IMR-90 (cell line): ENCODE results near the gene SGO2. TPM values are rescaled to one million over a fixed set of nuclear protein-coding genes. Genes with fewer than 3 reads are reported as not detected.
A peak's percentile ranks its signal among the peaks of the same experiment; 100 is the strongest.

Source experiments
- ATAC-seq: fragments of 200-7000 bp; cut with Tn5 transposase; 2 replicates; pipeline ENCODE4 v1.9.1; 2020; ENCODE audit warnings: low read depth, mild to moderate bottlenecking, moderate library complexity
- BruUV-seq: library from RNA; stranded (reverse); fragments of 400-500 nt; replicated peaks from 2 replicates; lab custom pipeline; 2021; lab: Mats Ljungman, UMichigan
- CTCF ChIA-PET: fragments of 300-600 bp; formaldehyde crosslinking; extraction: SDS; loops from one replicate; lab custom pipeline; 2021; ENCODE audit warnings: antibody characterized with exemption; lab: Yijun Ruan, JAX
- POLR2A ChIA-PET: fragments of 300-600 bp; sonication (Branson Sonifier 250); formaldehyde crosslinking; loops from one replicate; lab custom pipeline; 2022; ENCODE audit warnings: antibody characterized with exemption; ENCODE audit not compliant: unreplicated experiment; lab: Charles Lee
- DNase-seq: peaks from one replicate; pipeline ENCODE4 v3.0.0; 2013
- H2AFZ ChIP-seq: replicated peaks from 2 replicates; pipeline ENCODE3; 2013; ENCODE audit warnings: low read length, mild to moderate bottlenecking; ENCODE audit not compliant: poor library complexity
- H2AK5ac ChIP-seq: 2 replicates; pipeline ENCODE4 v1.6.1; 2013; ENCODE audit warnings: low read depth, low read length, inconsistent platforms
- H2AK9ac ChIP-seq: replicated peaks from 2 replicates; pipeline ENCODE3; 2013; ENCODE audit warnings: mild to moderate bottlenecking, low read depth, low read length, moderate library complexity; ENCODE audit not compliant: poor library complexity
- H2BK120ac ChIP-seq: 2 replicates; pipeline ENCODE4 v1.6.1; 2013; ENCODE audit warnings: low read depth, low read length, inconsistent platforms
- H2BK15ac ChIP-seq: 3 replicates; pipeline ENCODE4 v1.6.1; 2013; ENCODE audit warnings: low read depth, low read length, inconsistent platforms
- H2BK20ac ChIP-seq: 2 replicates; pipeline ENCODE4 v1.6.1; 2013; ENCODE audit warnings: low read depth, mild to moderate bottlenecking, inconsistent platforms, low read length, moderate library complexity
- H2BK5ac ChIP-seq: 2 replicates; pipeline ENCODE4 v1.6.1; 2013; ENCODE audit warnings: mild to moderate bottlenecking, low read depth, low read length, inconsistent platforms; ENCODE audit not compliant: poor library complexity, severe bottlenecking
- H3K14ac ChIP-seq: replicated peaks from 2 replicates; pipeline ENCODE4 v1.6.1; 2013; ENCODE audit warnings: low read depth, low read length, inconsistent platforms
- H3K18ac ChIP-seq: 2 replicates; pipeline ENCODE4 v1.6.1; 2013; ENCODE audit warnings: low read depth, low read length, control low read depth
- H3K23ac ChIP-seq: 2 replicates; pipeline ENCODE4 v1.6.1; 2013; ENCODE audit warnings: low read depth, low read length, inconsistent platforms
- H3K27ac ChIP-seq: 2 replicates; pipeline ENCODE4 v1.5.1; 2013; ENCODE audit warnings: mild to moderate bottlenecking, control low read depth, low read length; ENCODE audit not compliant: insufficient read depth
- H3K27me3 ChIP-seq: 2 replicates; pipeline ENCODE4 v1.6.1; 2013; ENCODE audit warnings: low read length; ENCODE audit not compliant: control insufficient read depth, insufficient read depth
- H3K36me3 ChIP-seq: 2 replicates; pipeline ENCODE4 v1.6.1; 2013; ENCODE audit warnings: low read length, mixed read lengths; ENCODE audit not compliant: control insufficient read depth, insufficient read depth
- H3K4ac ChIP-seq: 2 replicates; pipeline ENCODE4 v1.6.1; 2013; ENCODE audit warnings: low read depth, low read length, inconsistent platforms
- H3K4me1 ChIP-seq: 2 replicates; pipeline ENCODE4 v1.6.1; 2013; ENCODE audit warnings: low read length, mixed read lengths; ENCODE audit not compliant: control insufficient read depth, insufficient read depth
- H3K4me2 ChIP-seq: 2 replicates; pipeline ENCODE4 v1.6.1; 2013; ENCODE audit warnings: low read depth, mild to moderate bottlenecking, control low read depth, low read length, moderate library complexity
- H3K4me3 ChIP-seq: 2 replicates; pipeline ENCODE4 v1.5.1; 2013; ENCODE audit warnings: low read depth, mild to moderate bottlenecking, control low read depth, low read length, moderate library complexity; ENCODE audit not compliant: insufficient read depth
- H3K56ac ChIP-seq: 2 replicates; pipeline ENCODE4 v1.6.1; 2013; ENCODE audit warnings: low read length, inconsistent platforms; ENCODE audit not compliant: insufficient read depth; ENCODE audit errors: extremely low read depth
- H3K79me1 ChIP-seq, 2 experiments: 2 replicates each; pipeline ENCODE4 v1.6.1; 2013; ENCODE audit warnings: low read length in 2 of 2, inconsistent platforms in 1 of 2, low read depth in 1 of 2
- H3K9ac ChIP-seq: 2 replicates; pipeline ENCODE4 v1.6.1; 2013; ENCODE audit warnings: low read depth, low read length, control low read depth
- H3K9me1 ChIP-seq: 2 replicates; pipeline ENCODE4 v1.6.1; 2013; ENCODE audit warnings: low read length, inconsistent platforms; ENCODE audit not compliant: insufficient read depth
- H3K9me3 ChIP-seq: 2 replicates; pipeline ENCODE4 v1.6.1; 2013; ENCODE audit warnings: low read length; ENCODE audit not compliant: control insufficient read depth, insufficient read depth
- H4K20me1 ChIP-seq: 2 replicates; pipeline ENCODE4 v1.6.1; 2013; ENCODE audit warnings: low read length, inconsistent platforms; ENCODE audit not compliant: insufficient read depth
- H4K5ac ChIP-seq: 2 replicates; pipeline ENCODE4 v1.6.1; 2013; ENCODE audit warnings: mild to moderate bottlenecking, low read depth, low read length, control low read depth
- H4K8ac ChIP-seq, 2 experiments: 2 replicates each; pipeline ENCODE4 v1.6.1; 2013; ENCODE audit warnings: low read depth in 2 of 2, low read length in 2 of 2, control low read depth in 1 of 2, inconsistent platforms in 1 of 2
- H4K91ac ChIP-seq: 2 replicates; pipeline ENCODE4 v1.6.1; 2013; ENCODE audit warnings: low read depth, low read length, inconsistent platforms; ENCODE audit not compliant: insufficient read depth
- BHLHE40 ChIP-seq: fragments of 150-350 bp; IDR thresholded peaks from 2 replicates; pipeline ENCODE4 v1.6.1; 2016; ENCODE audit warnings: mild to moderate bottlenecking, low read depth, low read length
- CEBPB ChIP-seq: IDR thresholded peaks from 2 replicates; pipeline ENCODE4 v1.6.1; 2012; ENCODE audit warnings: low read depth, low read length, improper control_type of control experiment
- CHD1 ChIP-seq: IDR thresholded peaks from 2 replicates; pipeline ENCODE4 v1.6.1; 2012; ENCODE audit warnings: low read depth, low read length, improper control_type of control experiment
- MAFK ChIP-seq: IDR thresholded peaks from 2 replicates; pipeline ENCODE4 v1.6.1; 2012; ENCODE audit warnings: low read depth, low read length, improper control_type of control experiment
- MAZ ChIP-seq: IDR thresholded peaks from 2 replicates; pipeline ENCODE4 v1.6.1; 2012; ENCODE audit warnings: low read depth, mild to moderate bottlenecking, low read length, improper control_type of control experiment, moderate library complexity, borderline replicate concordance
- MXI1 ChIP-seq: IDR thresholded peaks from 2 replicates; pipeline ENCODE4 v1.6.1; 2012; ENCODE audit warnings: low read depth, mild to moderate bottlenecking, low read length, moderate library complexity, borderline replicate concordance
- POLR2A ChIP-seq: IDR thresholded peaks from 2 replicates; pipeline ENCODE4 v1.6.1; 2012; ENCODE audit warnings: mild to moderate bottlenecking, low read depth, low read length
- RAD21 ChIP-seq: IDR thresholded peaks from 2 replicates; pipeline ENCODE4 v1.6.1; 2012; ENCODE audit warnings: low read length, improper control_type of control experiment
- RCOR1 ChIP-seq: IDR thresholded peaks from 2 replicates; pipeline ENCODE4 v1.6.1; 2012; ENCODE audit warnings: mild to moderate bottlenecking, low read length, improper control_type of control experiment; ENCODE audit not compliant: insufficient replicate concordance
- RFX5 ChIP-seq: IDR thresholded peaks from 2 replicates; pipeline ENCODE4 v1.8.0; 2012; ENCODE audit warnings: low read depth, mild to moderate bottlenecking, low read length, moderate library complexity
- SMC3 ChIP-seq: fragments of 150-350 bp; IDR thresholded peaks from 2 replicates; pipeline ENCODE4 v1.6.1; 2016; ENCODE audit warnings: low read depth, mild to moderate bottlenecking, antibody characterized with exemption, low read length, moderate library complexity
- WGBS, 2 experiments: methylation state at CpG; one replicate each; pipeline versions ENCODE4 v1.1.5 to v1.1.7; 2013; ENCODE audit warnings: missing lambda C conversion rate in 2 of 2; ENCODE audit not compliant: insufficient read length in 1 of 2; ENCODE audit errors: extremely low coverage in 2 of 2; 5-methylcytosine and 5-hydroxymethylcytosine counted together
- dilution Hi-C: fragments of 300-500 bp; cut with HindIII; formaldehyde crosslinking; loops from one replicate; pipeline ENCODE4 v1.14.3; 2018; ENCODE audit warnings: low sequenced_read_pairs; ENCODE audit not compliant: unreplicated experiment
- in situ Hi-C: fragments of 300-500 bp; cut with MboI; formaldehyde crosslinking; loops from 3 replicates; pipeline ENCODE4 v1.14.3; 2019; ENCODE audit warnings: low sequenced_read_pairs, inconsistent platforms, mixed read lengths
- intact Hi-C: fragments of 100-400 bp; cut with micrococcal nuclease; formaldehyde crosslinking; loops from 2 replicates; pipeline ENCODE4 v1.10.0; 2022
- polyA plus RNA-seq, 3 experiments: library from polyadenylated mRNA; depleted of rRNA; stranded (reverse); fragments of >200 nt; gene quantifications; 2 replicates each; pipeline ENCODE4 v1.2.3, GENCODE V29; 2012; ENCODE audit warnings: low replicate concordance in 1 of 3
- total RNA-seq: library from RNA; depleted of rRNA; stranded (reverse); fragments of >200 nt; gene quantifications from 2 replicates; pipeline ENCODE4 v1.2.3, GENCODE V29; 2012

The SGO2 gene
- total and polyA plus RNA-seq, 2 of the 4 experiments (the other 2 are of a cell fraction) = 5.4 to 6.3 TPM

GRCh38 chr2:200533754-200534153 is 7.7 kb downstream of the SGO2 start:
- no peak overlapping the region for H4K5ac ChIP-seq
- H3K23ac ChIP-seq = no peak overlapping the region
- no peak overlapping the region for H2BK120ac ChIP-seq
- H3K14ac ChIP-seq = no peak overlapping the region
- no peak overlapping the region for H3K4ac ChIP-seq
- H3K27me3 ChIP-seq = no peaks in the 10 kb centered on the region
- POLR2A ChIA-PET = no interaction called here
- peak overlapping the region; percentile 29 for H2BK5ac ChIP-seq
- in situ Hi-C loops = no loop called here
- no peak overlapping the region for H3K9ac ChIP-seq
- H2AK9ac ChIP-seq = no peak overlapping the region
- no CpG with 5 or more reads among the region's 2 CpGs for WGBS, 2 experiments
- no peaks in the 10 kb centered on the region; the same call in 1 of the 2 replicates for H3K36me3 ChIP-seq
- no peak overlapping the region for H2BK20ac ChIP-seq
- H2BK15ac ChIP-seq = no peak overlapping the region
- no peak for DNase-seq
- CTCF ChIA-PET = interaction anchor here (1.2 kb wide), 1 partner anchor 48 kb away, joined by 3 read pairs; no protein-coding TSS in a partner anchor
- no peak overlapping the region for H3K4me3 ChIP-seq
- TF ChIP-seq MAFK (no peak), CEBPB (no peak), RCOR1 (no peak), MAZ (no peak), MXI1 (no peak), RFX5 (no peak), CHD1 (no peak), RAD21 (no peak), POLR2A (no peak), SMC3 (no peak), BHLHE40 (no peak)
- no peak overlapping the region for H3K18ac ChIP-seq
- peaks cover 26 to 36% of the 10 kb centered on the region in 2 experiments for H3K79me1 ChIP-seq
- intact Hi-C loops = no loop called here
- no peak for ATAC-seq
- no peak overlapping the region for H3K27ac ChIP-seq
- no peak overlapping the region for H4K8ac ChIP-seq
- 0 out of 2 replicates have a peak, but pooled peaks cover 5% of the 10 kb centered on the region for H3K9me1 ChIP-seq
- BruUV-seq = no TSS peak
- H3K4me1 ChIP-seq = peaks cover 10% of the 10 kb centered on the region; the same call in 1 of the 2 replicates
- no peak overlapping the region for H3K4me2 ChIP-seq
- dilution Hi-C loops = no loop called here
- H4K20me1 ChIP-seq = no peaks in the 10 kb centered on the region; the same call in 1 of the 2 replicates
- no peak overlapping the region for H2AFZ ChIP-seq
- no peak overlapping the region for H4K91ac ChIP-seq
- no peaks in the 10 kb centered on the region for H3K9me3 ChIP-seq
- no peak overlapping the region for H2AK5ac ChIP-seq
- H3K56ac ChIP-seq = no peak overlapping the region
